UCSD-AML1 (cell line): ENCODE measurements around the gene ADGRV1.
A peak's percentile ranks its signal among the peaks of the same experiment; 100 is the strongest.

ENCODE experiments used
- DNase-seq: peaks from one replicate; lab custom pipeline; 2025; ENCODE audit not compliant: unreplicated experiment; lab: John Stamatoyannopoulos, UW

The ADGRV1 gene

GRCh38 chr5:91178461-91178860, 619.9 kb downstream of the ADGRV1 start:
- DNase-seq, result no peak

- DNase-seq, result no peak
These were observed 620.4 kb downstream of the ADGRV1 start for GRCh38 chr5:91179018-91179417.

GRCh38 chr5:91180506-91180905, 621.9 kb downstream of the ADGRV1 start:
- no peak for DNase-seq

GRCh38 chr5:91182763-91183162, 624.2 kb downstream of the ADGRV1 start:
- peak; percentile 10 for DNase-seq

- peak; percentile 8 for DNase-seq
These were observed 625.1 kb downstream of the ADGRV1 start for GRCh38 chr5:91183743-91184142.

GRCh38 chr5:91186101-91186500, 627.5 kb downstream of the ADGRV1 start:
- no peak for DNase-seq

GRCh38 chr5:91187032-91187431, 628.4 kb downstream of the ADGRV1 start:
- DNase-seq, result no peak

GRCh38 chr5:91188755-91189154, 630.2 kb downstream of the ADGRV1 start:
- DNase-seq, result no peak

GRCh38 chr5:91189480-91190313, 631.1 kb downstream of the ADGRV1 start:
- DNase-seq, result no peak

- no peak for DNase-seq
These were observed 631.7 kb downstream of the ADGRV1 start for GRCh38 chr5:91190314-91190690.

- no peak for DNase-seq
These were observed 636.3 kb downstream of the ADGRV1 start for GRCh38 chr5:91194824-91195381.

GRCh38 chr5:91200692-91201091, 642.1 kb downstream of the ADGRV1 start:
- no peak for DNase-seq

- DNase-seq, result no peak
These were observed 647.5 kb downstream of the ADGRV1 start for GRCh38 chr5:91206103-91206502.

GRCh38 chr5:91206734-91207133, 648.1 kb downstream of the ADGRV1 start:
- DNase-seq, result no peak

GRCh38 chr5:91207248-91207647, 648.7 kb downstream of the ADGRV1 start:
- DNase-seq, result no peak

GRCh38 chr5:91211997-91212713, 653.6 kb downstream of the ADGRV1 start:
- DNase-seq, result no peak

- DNase-seq, result no peak
These were observed 654.1 kb downstream of the ADGRV1 start for GRCh38 chr5:91212714-91213092.
